ENCODE results near the gene SLC25A12. TPM values are rescaled to one million over a fixed set of nuclear protein-coding genes. Genes with fewer than 3 reads are reported as not detected.

The SLC25A12 gene
- total and polyA plus RNA-seq, 2 of the 13 experiments (the other 11 are each of a cell fraction or from before 2014, with no cell fraction given) = 8.1 to 15.9 TPM

DNA sequence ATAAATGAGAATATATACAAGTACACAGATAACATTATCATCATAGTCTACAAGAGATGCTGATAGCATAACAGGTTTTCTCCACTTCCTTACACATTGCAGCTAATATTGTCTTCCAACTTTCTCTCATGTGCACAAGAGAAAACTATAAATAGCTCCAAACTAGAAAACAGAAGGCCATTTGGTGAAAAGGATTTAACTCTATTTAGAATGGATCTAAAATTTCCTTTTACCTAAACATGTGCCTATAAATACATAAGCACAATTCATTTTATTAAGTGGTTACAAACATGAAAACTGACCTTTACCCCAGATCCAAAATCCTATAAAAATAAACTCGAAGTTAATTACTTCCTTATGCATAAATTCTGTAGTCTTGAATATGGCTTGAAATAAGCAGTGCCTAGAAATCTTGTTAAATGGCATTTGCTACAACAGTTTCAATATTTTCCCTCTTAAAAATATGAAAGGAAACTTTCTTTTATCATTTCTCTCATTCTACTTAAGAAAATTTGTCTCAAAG, 41.6 kb downstream of the SLC25A12 start:
- Histone ChIP-seq H3K36me3 (replicated peaks in 1 of 2; ENCODE audit: control insufficient read depth in 1 of 2, insufficient read depth in 2 of 2, low read length in 2 of 2) (no peaks in the 10 kb centered on the region), H3K79me2 (ENCODE audit: insufficient read depth, low read length) (no peaks in the 10 kb centered on the region), H3K4me3 (replicated peaks in 1 of 3; ENCODE audit: insufficient read depth in 1 of 3, low read depth in 2 of 3, low read length in 3 of 3) (no peak overlapping the region), H3K9ac (ENCODE audit: insufficient read depth, low read depth, low read length) (no peak overlapping the region), H2AFZ (ENCODE audit: low read length) (no peak overlapping the region), H4K20me1 (ENCODE audit: insufficient read depth, low read length) (no peaks in the 10 kb centered on the region), H3K9me3 (ENCODE audit: low read length) (no peaks in the 10 kb centered on the region), H3K27ac (ENCODE audit: extremely low read length, insufficient read depth, low read length) (no peak overlapping the region), H3K4me1 (ENCODE audit: insufficient read depth, low read length) (no peaks in the 10 kb centered on the region), H3K4me2 (ENCODE audit: low read depth, low read length) (no peak overlapping the region), H3K27me3 (ENCODE audit: control insufficient read depth in 1 of 2, insufficient read depth in 2 of 2, low read length in 2 of 2) (no peaks in the 10 kb centered on the region)
- DNase-seq (ENCODE audit: low spot score) (no peak), FAIRE-seq (no peak), ATAC-seq (no peak)
- POLR2A ChIA-PET = no interaction called here
- in situ Hi-C loops (cut with HindIII; ENCODE audit: extremely low pct_ligation_motif_present, low pct_unique_long_range_greater_than_20kb) (no loop called here), intact Hi-C loops (cut with micrococcal nuclease; ENCODE audit: unreplicated experiment) (no loop called here)
- 0% methylated on average over 1 of the region's 1 CpG for WGBS (ENCODE audit: low lambda C conversion rate)
- CTCF ChIA-PET (ENCODE audit: low intra/inter-chr PET ratio, low total read pairs) = no interaction called here
- no peak for TF ChIP-seq ATF1 (CRISPR knock-in tag; IDR thresholded peaks at IDR 0.05)
- TF ChIP-seq CAMTA2 (CRISPR knock-in tag; IDR thresholded peaks at IDR 0.05; ENCODE audit: borderline replicate concordance) = no peak
- BruUV-seq (replicated peaks) = no TSS peak

DNA sequence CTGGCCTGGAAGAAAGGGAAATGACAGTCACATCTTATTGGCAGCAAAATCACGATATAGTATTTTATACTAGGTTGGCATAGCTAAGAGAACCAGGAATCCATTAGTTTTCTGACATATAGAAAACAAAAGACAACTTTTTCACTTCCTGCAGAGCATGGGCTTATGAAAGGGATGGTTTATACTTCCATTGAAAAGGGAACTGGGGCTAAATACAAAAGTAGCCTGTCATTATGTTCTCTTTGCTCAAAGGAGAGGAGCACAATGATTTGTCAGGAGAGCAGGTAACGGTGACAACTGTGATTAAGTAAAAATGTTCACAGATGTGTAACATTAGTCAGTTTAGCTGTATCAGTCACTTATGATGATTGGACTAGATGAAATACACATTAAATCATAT, 46.4 kb downstream of the SLC25A12 start:
- no peaks in the 10 kb centered on the region for H3K27me3 ChIP-seq (ENCODE audit: control insufficient read depth in 1 of 2, insufficient read depth in 2 of 2, low read length in 2 of 2)
- H3K36me3 ChIP-seq (replicated peaks in 1 of 2; ENCODE audit: control insufficient read depth in 1 of 2, insufficient read depth in 2 of 2, low read length in 2 of 2) = no peaks in the 10 kb centered on the region
- no peaks in the 10 kb centered on the region for H4K20me1 ChIP-seq (ENCODE audit: insufficient read depth, low read length)
- POLR2A ChIA-PET = no interaction called here
- in situ Hi-C loops (cut with HindIII; ENCODE audit: extremely low pct_ligation_motif_present, low pct_unique_long_range_greater_than_20kb) (no loop called here), intact Hi-C loops (cut with micrococcal nuclease; ENCODE audit: unreplicated experiment) (no loop called here)
- no peak overlapping the region for H3K4me2 ChIP-seq (ENCODE audit: low read depth, low read length)
- H3K4me3 ChIP-seq (replicated peaks in 1 of 3; ENCODE audit: insufficient read depth in 1 of 3, low read depth in 2 of 3, low read length in 3 of 3) = no peak overlapping the region
- WGBS (ENCODE audit: low lambda C conversion rate) = 96% methylated on average over 2 of the region's 2 CpGs
- FAIRE-seq (no peak), DNase-seq (ENCODE audit: low spot score) (no peak), ATAC-seq (no peak)
- H3K9ac ChIP-seq (ENCODE audit: insufficient read depth, low read depth, low read length) = no peak overlapping the region
- no peak overlapping the region for H2AFZ ChIP-seq (ENCODE audit: low read length)
- no TSS peak for BruUV-seq (replicated peaks)
- H3K27ac ChIP-seq (ENCODE audit: extremely low read length, insufficient read depth, low read length) = no peak overlapping the region
- H3K9me3 ChIP-seq (ENCODE audit: low read length) = no peaks in the 10 kb centered on the region
- no peaks in the 10 kb centered on the region for H3K79me2 ChIP-seq (ENCODE audit: insufficient read depth, low read length)
- H3K4me1 ChIP-seq (ENCODE audit: insufficient read depth, low read length) = no peaks in the 10 kb centered on the region
- CTCF ChIA-PET (ENCODE audit: low intra/inter-chr PET ratio, low total read pairs) = no interaction called here
- no peak for TF ChIP-seq MEIS2 (CRISPR knock-in tag; IDR thresholded peaks at IDR 0.05)
- TF ChIP-seq ZNF616 (CRISPR knock-in tag; IDR thresholded peaks at IDR 0.05; ENCODE audit: low read depth) = no peak
- TF ChIP-seq TEAD3 (CRISPR knock-in tag; optimal IDR thresholded peaks at IDR 0.05; ENCODE audit: borderline replicate concordance) = no peak
- TF ChIP-seq JARID2 (CRISPR knock-in tag; IDR thresholded peaks at IDR 0.05; ENCODE audit: insufficient replicate concordance) = no peak
- TF ChIP-seq, protein P1, sequence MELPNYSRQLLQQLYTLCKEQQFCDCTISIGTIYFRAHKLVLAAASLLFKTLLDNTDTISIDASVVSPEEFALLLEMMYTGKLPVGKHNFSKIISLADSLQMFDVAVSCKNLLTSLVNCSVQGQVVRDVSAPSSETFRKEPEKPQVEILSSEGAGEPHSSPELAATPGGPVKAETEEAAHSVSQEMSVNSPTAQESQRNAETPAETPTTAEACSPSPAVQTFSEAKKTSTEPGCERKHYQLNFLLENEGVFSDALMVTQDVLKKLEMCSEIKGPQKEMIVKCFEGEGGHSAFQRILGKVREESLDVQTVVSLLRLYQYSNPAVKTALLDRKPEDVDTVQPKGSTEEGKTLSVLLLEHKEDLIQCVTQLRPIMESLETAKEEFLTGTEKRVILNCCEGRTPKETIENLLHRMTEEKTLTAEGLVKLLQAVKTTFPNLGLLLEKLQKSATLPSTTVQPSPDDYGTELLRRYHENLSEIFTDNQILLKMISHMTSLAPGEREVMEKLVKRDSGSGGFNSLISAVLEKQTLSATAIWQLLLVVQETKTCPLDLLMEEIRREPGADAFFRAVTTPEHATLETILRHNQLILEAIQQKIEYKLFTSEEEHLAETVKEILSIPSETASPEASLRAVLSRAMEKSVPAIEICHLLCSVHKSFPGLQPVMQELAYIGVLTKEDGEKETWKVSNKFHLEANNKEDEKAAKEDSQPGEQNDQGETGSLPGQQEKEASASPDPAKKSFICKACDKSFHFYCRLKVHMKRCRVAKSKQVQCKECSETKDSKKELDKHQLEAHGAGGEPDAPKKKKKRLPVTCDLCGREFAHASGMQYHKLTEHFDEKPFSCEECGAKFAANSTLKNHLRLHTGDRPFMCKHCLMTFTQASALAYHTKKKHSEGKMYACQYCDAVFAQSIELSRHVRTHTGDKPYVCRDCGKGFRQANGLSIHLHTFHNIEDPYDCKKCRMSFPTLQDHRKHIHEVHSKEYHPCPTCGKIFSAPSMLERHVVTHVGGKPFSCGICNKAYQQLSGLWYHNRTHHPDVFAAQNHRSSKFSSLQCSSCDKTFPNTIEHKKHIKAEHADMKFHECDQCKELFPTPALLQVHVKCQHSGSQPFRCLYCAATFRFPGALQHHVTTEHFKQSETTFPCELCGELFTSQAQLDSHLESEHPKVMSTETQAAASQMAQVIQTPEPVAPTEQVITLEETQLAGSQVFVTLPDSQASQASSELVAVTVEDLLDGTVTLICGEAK (IDR thresholded peaks at IDR 0.05) = no peak
- TF ChIP-seq, protein P1 (CRISPR knock-in tag; IDR thresholded peaks at IDR 0.05) = no peak
- TF ChIP-seq GABPA (IDR thresholded peaks at IDR 0.05; ENCODE audit: low read depth, low read length) = no peak
- TF ChIP-seq GABPA (CRISPR knock-in tag; IDR thresholded peaks at IDR 0.05; ENCODE audit: low read depth) = no peak
- TF ChIP-seq THAP11 (CRISPR knock-in tag; IDR thresholded peaks at IDR 0.05) = no peak
- no peak for TF ChIP-seq ZNF703 (CRISPR knock-in tag; IDR thresholded peaks at IDR 0.05; ENCODE audit: borderline replicate concordance)
